ENCODE measurements around the gene GNPTG.
A peak's percentile ranks its signal among the peaks of the same experiment; 100 is the strongest.

The GNPTG gene

GRCh38 chr16:1334739-1335138, 17.0 kb upstream of the GNPTG start:
- no peak for DNase-seq

- DNase-seq = no peak
Measured at GRCh38 chr16:1335211-1335971, 16.3 kb upstream of the GNPTG start.

GRCh38 chr16:1335996-1336395, 15.7 kb upstream of the GNPTG start:
- no peak for DNase-seq

- no peak for DNase-seq
Measured at GRCh38 chr16:1336619-1337018, 15.1 kb upstream of the GNPTG start.

GRCh38 chr16:1337486-1337885, 14.2 kb upstream of the GNPTG start:
- no peak for DNase-seq

- DNase-seq = peak; percentile 34
Measured at GRCh38 chr16:1338119-1338730, 13.5 kb upstream of the GNPTG start.

GRCh38 chr16:1338855-1339675, 12.7 kb upstream of the GNPTG start:
- no peak for DNase-seq

GRCh38 chr16:1340730-1341494, 10.8 kb upstream of the GNPTG start:
- DNase-seq = no peak

GRCh38 chr16:1341495-1342420, 10.0 kb upstream of the GNPTG start:
- no peak for DNase-seq

GRCh38 chr16:1342526-1343427, 9.0 kb upstream of the GNPTG start:
- peak; percentile 99 for DNase-seq

GRCh38 chr16:1343428-1344242, 8.1 kb upstream of the GNPTG start:
- DNase-seq = no peak

- no peak for DNase-seq
Measured at GRCh38 chr16:1344499-1344898, 7.2 kb upstream of the GNPTG start.

GRCh38 chr16:1345087-1345486, 6.6 kb upstream of the GNPTG start:
- no peak for DNase-seq

- DNase-seq = no peak
Measured at GRCh38 chr16:1345651-1346421, 5.9 kb upstream of the GNPTG start.

GRCh38 chr16:1346422-1347285, 5.1 kb upstream of the GNPTG start:
- no peak for DNase-seq

- DNase-seq = no peak
Measured at GRCh38 chr16:1347286-1347855, 4.4 kb upstream of the GNPTG start.

GRCh38 chr16:1347962-1348361, 3.8 kb upstream of the GNPTG start:
- no peak for DNase-seq

- no peak for DNase-seq
Measured at GRCh38 chr16:1348441-1348840, 3.3 kb upstream of the GNPTG start.

Measured in CD4-positive, alpha-beta T cell treated with Interleukin-12 subunit alpha and Interleukin-12 subunit beta, for 1 hour (primary cell).